Inflammatory macrophage treated with lipopolysaccharide for 1 hour (primary cell): ENCODE results near the gene FAM9C.
"Not testable (repeated sequence)": the region's sequence is repeated elsewhere in the genome, so short reads cannot be mapped to it uniquely, and the experiment has no call there.

Source experiments
- DNase-seq, 2 donors: peaks; one replicate each; pipeline ENCODE4 v3.0.0-alpha.2; 2020 to 2022

FAM9C gene

GRCh38 chrX:13044441-13044840, at the start of gene FAM9C:
FAM9C (minus strand) TSS chrX:13044620; CDS start chrX:13043789, 831 bp downstream.
- DNase-seq, result no peak

DNA sequence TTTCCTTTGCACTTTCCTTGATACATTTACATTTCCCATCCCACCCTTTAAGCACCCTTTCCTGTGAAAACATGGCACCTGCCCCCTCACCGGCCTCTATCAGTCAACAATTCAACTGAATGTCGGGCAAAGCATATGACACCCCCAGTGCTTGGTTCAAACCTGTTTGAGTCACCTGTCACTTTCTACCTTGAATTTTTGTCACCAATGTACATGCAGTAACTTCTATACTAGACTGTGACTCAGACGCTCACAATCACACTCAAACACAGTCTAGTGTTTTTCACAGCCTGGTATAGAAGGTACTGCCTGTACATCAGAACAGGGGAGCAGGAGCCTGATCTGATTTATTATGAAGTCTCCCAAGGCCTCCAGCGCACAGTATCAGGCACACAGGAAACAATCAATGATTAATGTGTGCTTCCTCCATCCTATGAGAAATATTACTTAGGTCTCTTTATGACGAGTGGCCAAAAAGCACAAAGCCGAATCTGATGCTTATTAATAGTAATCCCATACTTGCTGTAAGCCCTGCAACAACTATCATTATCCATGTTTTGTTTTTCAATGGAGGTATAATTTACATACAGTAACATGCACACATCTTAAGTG, 49.2 kb upstream of the FAM9C start:
- no peak for DNase-seq

GRCh38 chrX:13092455-13092941, 48.1 kb upstream of the FAM9C start:
- DNase-seq, result peak; percentile 64 to 87

- peak; percentile 60 to 67 for DNase-seq
Measured at GRCh38 chrX:13091111-13091765, 46.8 kb upstream of the FAM9C start.

DNA sequence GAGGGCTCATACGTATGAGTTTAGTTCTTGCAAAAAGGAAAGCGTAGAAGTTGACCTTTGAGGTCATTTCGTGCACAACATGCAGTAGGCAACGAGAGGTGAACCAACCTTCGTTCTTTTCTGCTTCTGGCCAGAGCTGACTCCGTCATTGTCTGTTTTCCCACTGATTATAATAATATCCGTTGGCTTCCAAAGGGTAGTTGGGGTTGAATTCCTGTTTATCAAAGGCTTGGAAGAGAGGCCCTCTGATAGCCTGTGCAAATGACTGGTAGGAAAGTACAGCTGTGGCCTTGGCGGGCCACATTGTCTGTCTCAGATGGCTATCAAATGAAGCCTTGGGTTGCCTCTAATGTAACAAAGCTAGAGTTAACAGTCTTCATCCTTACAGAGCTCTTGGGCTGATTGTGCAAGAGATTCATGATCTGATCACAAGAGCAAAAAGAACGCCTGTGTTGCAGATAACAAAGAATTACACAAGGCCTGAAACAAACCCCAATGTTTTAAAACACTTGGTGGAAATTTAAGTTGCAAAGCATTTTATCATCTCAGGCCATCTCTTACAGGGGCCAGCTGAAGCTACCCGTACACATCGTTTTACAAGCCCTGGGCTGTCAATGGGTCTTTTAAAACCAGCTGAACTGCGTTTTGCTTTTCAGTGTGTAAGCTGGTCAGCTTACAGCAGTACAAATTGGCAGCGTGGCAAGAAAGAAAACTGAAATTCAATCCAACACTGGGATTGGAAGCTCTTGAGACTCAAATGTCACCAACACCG, 46.1 kb upstream of the FAM9C start:
- peak; percentile 56 to 79 for DNase-seq

GRCh38 chrX:13090027-13090338, 45.6 kb upstream of the FAM9C start:
- peak; percentile 72 to 90 for DNase-seq

GRCh38 chrX:13088156-13088487, 43.7 kb upstream of the FAM9C start:
- no peak for DNase-seq

DNA sequence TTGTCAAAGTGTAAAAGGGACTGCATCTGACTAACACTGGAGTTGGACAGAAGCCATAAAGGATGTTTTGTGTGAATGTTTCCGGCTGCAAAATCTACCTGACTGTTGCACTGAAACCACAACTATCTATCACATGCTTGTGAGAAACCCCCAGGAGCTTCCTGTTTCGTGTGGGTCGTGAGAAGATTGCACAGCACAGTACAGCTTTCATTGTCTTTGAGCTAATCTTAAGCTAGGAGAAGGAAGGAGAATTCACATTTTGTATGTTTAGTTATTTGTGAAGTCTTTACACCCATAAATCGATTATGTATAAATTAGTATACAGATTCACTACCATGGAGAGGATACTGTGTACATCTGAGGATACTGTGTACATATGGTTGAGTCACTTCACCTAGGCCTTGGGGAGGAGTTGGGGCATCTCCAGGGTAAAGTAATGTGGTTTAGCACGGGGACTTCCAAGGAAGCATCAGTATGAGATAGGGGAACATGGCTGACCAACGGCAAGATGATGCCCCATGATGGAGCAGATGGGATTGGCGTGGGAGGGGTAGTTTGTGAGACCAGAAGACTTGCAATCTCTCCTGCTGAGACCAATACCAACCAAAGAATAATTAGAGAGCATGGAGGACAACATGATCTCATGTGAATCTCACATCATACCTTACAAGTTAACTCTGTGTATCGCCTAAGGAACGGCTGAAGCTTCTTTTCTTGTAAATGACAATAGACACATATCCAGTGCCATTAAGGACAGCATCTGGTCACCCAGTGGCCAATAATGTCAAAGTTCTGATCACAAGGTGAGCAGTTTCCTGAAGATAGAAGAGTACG, 43.1 kb upstream of the FAM9C start:
- peak; percentile 75 to 95 for DNase-seq

GRCh38 chrX:13086793-13087321, 42.4 kb upstream of the FAM9C start:
- DNase-seq, result not testable (repeated sequence)

DNA sequence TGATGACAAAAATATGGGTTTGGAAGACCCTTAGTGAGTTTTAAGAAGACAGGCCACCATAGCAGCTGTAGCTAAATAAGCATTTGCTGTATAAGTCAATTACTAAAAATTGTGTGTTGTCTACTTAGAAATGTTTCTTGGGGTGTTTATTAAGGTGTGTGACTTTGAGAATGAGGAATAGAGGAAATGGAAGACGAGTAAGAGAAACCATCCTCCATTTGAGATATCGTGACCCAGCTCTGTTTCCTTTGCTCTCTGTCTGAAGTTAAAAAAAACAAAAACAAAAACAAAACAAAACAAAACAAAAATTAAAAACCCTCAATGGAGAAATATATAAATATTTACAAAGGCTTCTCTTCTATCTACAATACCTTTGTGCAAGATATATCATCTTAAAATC, 41.7 kb upstream of the FAM9C start:
- no peak for DNase-seq

DNA sequence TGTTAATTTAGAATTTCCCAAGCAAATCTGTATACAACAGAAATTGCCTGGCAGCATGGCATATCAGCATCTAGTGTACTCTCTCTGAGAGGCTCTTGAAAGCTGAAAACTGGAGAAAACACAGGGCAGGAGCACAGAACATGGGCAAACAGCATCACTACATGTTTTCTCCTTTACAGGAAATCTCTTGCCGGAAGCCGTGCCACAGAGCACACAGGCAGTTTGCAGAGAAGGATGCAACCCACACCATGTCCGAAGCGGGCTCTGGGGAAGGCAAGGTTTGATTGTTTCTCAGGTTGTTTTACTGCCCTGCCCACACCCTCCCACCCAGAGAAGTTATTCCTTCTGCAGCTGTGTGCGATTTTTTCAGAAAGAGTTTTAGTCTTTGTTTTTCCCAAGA, 41.1 kb upstream of the FAM9C start:
- DNase-seq, result no peak

DNA sequence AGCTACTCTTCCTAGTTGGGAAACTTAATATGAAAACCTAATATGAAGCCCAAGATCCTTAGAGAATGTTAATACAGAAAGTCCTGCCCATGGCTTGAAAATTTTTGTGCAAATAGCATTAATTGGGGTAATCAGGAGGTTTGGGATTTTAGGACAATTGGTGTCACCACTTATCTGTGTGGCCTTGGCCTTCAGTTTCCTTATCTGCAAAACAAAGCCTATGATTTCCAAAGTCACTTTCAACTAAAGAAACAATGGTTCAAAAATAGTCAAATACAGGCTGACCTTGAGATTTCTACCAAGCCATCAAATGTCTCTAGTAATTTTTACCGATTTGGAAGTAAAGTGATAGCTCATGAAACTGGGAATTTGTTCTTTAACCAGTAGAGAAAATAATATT, 40.2 kb upstream of the FAM9C start:
- no peak for DNase-seq

DNA sequence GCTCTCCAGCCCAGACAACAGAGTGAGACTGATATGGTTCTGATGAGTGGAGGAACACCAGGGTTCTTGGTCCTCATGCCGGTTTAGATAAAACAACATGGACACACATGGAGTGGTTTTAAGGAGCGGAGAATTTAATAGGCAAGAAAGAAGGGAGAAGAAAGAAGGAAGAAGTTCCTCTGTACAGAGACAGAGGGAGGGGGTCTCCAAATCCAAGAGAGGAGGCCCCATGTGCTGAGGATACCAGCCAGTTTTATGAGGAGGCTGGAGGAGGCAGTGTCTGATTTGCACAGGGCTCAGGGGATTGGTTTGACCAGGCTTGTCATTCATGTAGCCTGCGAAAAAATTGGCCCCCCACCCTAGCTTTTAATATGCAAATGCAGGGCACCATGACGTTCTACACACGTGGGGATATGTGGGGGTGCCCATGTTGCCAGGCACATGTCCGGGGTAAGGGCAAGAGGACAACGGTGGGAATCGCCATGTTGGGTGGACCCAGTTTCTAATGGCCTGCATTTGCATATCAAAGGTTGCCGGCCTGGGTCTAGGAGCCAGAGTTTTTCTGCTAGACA, 39.4 kb upstream of the FAM9C start:
- DNase-seq, result not testable (repeated sequence)

DNA sequence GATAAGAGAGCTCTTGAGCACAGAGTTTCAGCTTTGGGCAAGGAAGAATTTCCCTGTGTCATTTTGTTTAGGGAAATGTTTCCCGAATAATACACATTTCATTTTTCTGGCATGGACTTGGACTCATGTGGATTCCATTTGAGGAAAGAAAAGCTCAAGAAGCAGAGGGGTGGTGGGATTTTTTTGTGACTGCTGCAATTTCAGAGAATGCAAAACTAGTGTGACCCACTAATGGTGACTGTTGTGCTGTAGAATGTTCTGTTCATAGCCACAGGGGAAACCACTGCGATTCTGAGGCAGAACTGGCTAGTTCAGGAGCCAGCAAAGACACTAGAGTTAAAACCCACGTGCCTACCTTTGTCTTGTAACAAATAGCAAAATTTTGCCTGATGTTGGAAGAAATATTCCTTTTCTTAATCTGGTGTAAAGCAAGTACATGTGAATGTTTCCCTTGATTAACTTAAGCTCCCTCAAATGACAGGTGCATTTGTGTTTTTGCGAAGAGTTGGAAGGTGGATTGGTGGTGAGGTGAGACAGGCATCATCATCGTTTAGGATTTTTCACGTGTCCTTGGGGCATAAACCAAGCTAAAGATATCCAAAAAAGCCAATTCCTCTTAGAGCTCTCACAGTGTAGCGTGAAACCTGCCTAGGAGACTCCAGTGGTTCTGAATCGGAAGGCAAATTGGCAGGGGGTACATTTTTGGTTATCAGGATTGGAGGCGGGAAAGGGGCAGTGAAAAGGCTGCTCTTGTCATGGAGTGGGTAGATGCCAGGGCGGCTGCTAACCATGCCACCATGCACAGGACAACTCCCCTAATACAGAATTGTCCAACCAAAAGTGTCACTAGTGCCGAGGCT, 38.0 kb upstream of the FAM9C start:
- no peak for DNase-seq

DNA sequence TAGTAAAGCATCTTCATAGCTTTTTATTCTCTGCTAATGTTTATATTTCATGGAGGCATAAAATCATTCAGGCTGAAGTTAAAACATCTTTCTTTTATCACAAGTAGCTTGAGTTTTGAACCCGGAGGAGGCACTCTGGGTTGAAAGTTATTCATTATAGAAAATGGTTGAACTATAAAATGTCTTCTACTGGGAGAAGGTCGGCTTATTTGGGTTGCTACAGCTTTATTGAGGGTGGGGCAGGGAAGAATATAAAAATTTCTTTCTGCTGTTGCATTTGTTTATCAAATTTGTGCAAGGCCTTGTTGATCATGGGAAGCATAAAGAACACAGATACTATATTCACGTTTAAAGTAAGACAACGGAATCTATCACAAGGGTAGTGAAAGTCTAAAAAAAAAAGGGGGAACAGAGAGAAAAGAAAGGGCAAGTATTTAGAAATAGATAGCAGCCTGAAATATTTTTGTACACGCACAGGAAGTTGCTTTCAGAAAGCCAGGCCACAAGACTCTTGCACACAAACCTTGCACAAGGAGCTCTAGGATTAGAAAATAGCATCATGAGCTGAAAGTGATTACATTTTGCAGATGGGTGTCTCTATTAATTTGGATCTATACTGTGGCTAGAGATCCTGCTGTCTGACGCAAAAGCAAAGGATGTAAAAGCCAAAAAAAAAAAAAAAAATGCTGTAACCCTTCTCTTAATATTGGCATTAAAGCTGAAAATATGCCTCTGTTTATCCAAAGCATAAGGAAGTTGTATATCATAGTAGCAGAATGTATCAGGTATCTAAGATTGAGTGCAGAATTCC, 37.2 kb upstream of the FAM9C start:
- peak; percentile 69 to 86 for DNase-seq

DNA sequence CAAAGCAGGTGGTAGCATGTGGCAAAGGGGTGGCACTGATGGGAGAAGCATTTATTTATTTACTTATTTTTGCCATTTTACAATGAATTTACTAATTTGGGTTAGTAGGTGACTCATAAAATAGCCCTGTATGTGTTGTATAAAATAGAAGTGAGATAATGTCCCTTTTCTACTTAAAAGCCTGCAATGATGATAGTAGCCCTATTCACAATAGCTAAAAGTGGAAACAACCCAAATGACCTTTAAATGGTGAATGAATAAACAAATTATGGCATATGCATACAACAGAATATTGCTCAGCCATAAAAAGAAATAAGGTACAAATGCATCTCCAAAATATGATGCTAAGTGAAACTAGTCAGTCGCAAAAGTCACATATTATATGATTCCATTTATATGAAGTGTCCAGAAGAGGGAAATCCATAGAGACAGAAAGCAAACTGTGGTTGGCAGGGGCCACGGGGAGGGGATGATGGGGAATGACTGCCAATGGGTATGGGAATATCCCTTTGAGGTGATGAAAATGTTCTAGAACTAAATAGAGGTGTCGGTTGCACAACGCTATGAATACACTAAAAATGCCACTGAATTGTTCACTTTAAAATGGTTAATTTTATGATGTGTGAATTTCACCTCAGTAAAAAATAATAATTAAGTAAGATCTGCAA, 35.8 kb upstream of the FAM9C start:
- DNase-seq, result no peak

- DNase-seq, result peak; percentile 44 to 52
Measured at GRCh38 chrX:13078739-13079444, 34.5 kb upstream of the FAM9C start.

GRCh38 chrX:13077168-13077567, 32.7 kb upstream of the FAM9C start:
- DNase-seq, result peak; percentile 48 to 69

- DNase-seq, result no peak
Measured at GRCh38 chrX:13076176-13076961, 31.9 kb upstream of the FAM9C start.
